ENCODE results near the gene LYPD6B. TPM values are rescaled to one million over a fixed set of nuclear protein-coding genes. Genes with fewer than 3 reads are reported as not detected.

Gene LYPD6B
- total RNA-seq, 4 donors from 2014 or later: 0.49 to 0.54 TPM; not detected in 2

DNA sequence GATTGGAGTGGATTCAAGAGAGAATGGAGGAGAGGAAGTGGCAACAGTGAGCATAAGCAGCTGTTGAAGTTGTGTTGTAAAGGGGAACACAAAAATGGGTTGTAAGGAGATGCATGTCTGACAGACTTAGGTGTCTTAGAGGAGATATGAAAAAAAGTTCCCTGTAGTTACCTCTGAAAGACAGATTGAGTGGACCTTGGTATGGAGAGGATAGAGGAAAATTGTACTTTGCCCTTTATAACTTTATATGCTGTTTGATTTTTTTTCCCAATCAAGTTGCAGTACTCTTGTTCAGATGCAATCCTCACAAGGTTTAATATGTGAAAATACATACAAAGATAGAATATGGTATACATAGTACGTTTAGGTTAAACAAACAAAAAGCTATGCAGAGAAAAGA, 73.6 kb downstream of the LYPD6B start:
- H3K27me3 ChIP-seq: no peaks in the 10 kb centered on the region

DNA sequence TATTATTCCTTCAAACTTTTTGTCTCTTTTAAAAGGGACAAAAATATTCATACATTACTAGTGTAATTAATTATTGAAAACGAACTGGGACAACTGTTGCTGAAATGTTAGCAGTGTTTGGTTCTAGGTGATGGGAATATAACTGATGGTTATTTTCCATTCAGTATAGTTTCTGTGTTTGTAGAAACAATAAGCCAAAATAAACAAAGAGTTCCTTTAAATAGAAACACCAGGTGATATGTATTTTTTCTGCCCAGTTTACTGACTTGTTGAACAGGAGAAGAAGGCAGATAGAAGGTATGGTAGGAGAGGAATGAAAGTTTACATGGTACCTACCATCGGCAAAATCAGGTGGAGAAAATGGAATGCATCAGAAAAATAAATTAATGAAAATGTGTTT, 74.2 kb downstream of the LYPD6B start:
- TF ChIP-seq POLR2AphosphoS5 (IDR thresholded peaks at IDR 0.05): no peak
- no peak for TF ChIP-seq EP300 (IDR thresholded peaks at IDR 0.05)
- TF ChIP-seq POLR2A (IDR thresholded peaks at IDR 0.05): no peak
- TF ChIP-seq, protein P1, sequence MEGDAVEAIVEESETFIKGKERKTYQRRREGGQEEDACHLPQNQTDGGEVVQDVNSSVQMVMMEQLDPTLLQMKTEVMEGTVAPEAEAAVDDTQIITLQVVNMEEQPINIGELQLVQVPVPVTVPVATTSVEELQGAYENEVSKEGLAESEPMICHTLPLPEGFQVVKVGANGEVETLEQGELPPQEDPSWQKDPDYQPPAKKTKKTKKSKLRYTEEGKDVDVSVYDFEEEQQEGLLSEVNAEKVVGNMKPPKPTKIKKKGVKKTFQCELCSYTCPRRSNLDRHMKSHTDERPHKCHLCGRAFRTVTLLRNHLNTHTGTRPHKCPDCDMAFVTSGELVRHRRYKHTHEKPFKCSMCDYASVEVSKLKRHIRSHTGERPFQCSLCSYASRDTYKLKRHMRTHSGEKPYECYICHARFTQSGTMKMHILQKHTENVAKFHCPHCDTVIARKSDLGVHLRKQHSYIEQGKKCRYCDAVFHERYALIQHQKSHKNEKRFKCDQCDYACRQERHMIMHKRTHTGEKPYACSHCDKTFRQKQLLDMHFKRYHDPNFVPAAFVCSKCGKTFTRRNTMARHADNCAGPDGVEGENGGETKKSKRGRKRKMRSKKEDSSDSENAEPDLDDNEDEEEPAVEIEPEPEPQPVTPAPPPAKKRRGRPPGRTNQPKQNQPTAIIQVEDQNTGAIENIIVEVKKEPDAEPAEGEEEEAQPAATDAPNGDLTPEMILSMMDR (IDR thresholded peaks at IDR 0.05): no peak
- 78 to 90% methylated on average over 2 of the region's 2 CpGs for WGBS, 2 donors (ENCODE audit: low coverage in 1 of 2)
- no peak overlapping the region for H3K4me3 ChIP-seq
- H3K36me3 ChIP-seq: no peaks in the 10 kb centered on the region
- no peaks in the 10 kb centered on the region for H3K9me3 ChIP-seq
- no peaks in the 10 kb centered on the region for H3K4me1 ChIP-seq
- ATAC-seq: no peak
- no peak overlapping the region for H3K27ac ChIP-seq
- no peaks in the 10 kb centered on the region for H3K27me3 ChIP-seq

More for the DNA sequence above, 73.6 kb downstream of the LYPD6B start:
- TF ChIP-seq, protein P1 (IDR thresholded peaks at IDR 0.05): no peak
- TF ChIP-seq EP300 (IDR thresholded peaks at IDR 0.05): no peak
- TF ChIP-seq POLR2AphosphoS5 (IDR thresholded peaks at IDR 0.05): no peak
- no peak for TF ChIP-seq POLR2A (IDR thresholded peaks at IDR 0.05)
- Histone ChIP-seq H3K4me3 (no peak overlapping the region), H3K9me3 (no peaks in the 10 kb centered on the region), H3K27ac (no peak overlapping the region), H3K4me1 (no peaks in the 10 kb centered on the region), H3K36me3 (no peaks in the 10 kb centered on the region)
- WGBS, 2 donors (ENCODE audit: low coverage in 1 of 2): 48 to 50% methylated on average over 1 of the region's 1 CpG
- ATAC-seq: no peak

DNA sequence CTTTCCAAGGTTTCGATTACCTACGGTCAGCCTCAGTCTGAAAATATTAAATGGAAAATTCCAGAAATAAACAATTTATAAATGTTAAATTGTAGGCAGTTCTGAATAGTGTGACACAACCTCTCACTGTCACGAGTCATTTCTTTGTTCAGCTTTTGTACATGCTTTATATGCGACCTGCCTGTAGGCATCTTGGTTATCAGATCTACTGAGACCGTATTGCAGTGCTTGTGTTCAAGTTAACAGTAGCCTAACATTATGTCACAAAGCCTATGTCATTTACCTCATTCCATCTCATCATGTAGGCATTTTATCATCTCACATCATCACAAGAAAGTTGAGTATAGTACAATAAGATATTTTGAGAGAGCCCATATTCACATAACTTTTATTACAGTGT, 77.3 kb downstream of the LYPD6B start:
- ATAC-seq: no peak
- Histone ChIP-seq H3K27ac (no peak overlapping the region), H3K4me3 (no peak overlapping the region), H3K27me3 (no peaks in the 10 kb centered on the region), H3K9me3 (no peaks in the 10 kb centered on the region), H3K36me3 (no peaks in the 10 kb centered on the region), H3K4me1 (no peaks in the 10 kb centered on the region)
- 80 to 85% methylated on average over 5 of the region's 5 CpGs for WGBS, 2 donors (ENCODE audit: low coverage in 1 of 2)
- no peak for TF ChIP-seq EP300 (IDR thresholded peaks at IDR 0.05)
- TF ChIP-seq, protein P1 (IDR thresholded peaks at IDR 0.05): no peak
- TF ChIP-seq POLR2A (IDR thresholded peaks at IDR 0.05): no peak
- TF ChIP-seq POLR2AphosphoS5 (IDR thresholded peaks at IDR 0.05): no peak

DNA sequence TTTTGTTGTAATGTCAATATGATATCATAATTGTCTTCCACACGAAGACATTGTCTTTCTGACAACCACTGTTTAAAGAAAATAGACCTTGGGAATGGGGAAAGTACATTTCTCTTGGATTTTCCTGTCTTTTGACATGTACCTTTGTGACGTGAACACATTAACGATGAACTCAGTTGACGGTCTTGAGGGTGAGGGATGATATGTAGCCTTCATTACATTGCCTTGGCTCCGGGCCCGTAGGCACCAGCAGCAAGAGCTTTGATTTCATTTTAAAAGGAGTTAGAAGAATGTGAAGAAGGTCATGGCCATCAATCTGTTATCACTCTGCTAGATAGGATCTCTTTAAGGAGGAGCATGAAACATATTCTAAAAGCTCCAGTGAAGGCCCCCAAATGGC, 80.9 kb downstream of the LYPD6B start:
- H3K36me3 ChIP-seq: no peaks in the 10 kb centered on the region
- no peaks in the 10 kb centered on the region for H3K9me3 ChIP-seq
- TF ChIP-seq, protein P1 (IDR thresholded peaks at IDR 0.05): no peak
- TF ChIP-seq POLR2A (IDR thresholded peaks at IDR 0.05): no peak
- TF ChIP-seq EP300 (IDR thresholded peaks at IDR 0.05): no peak
- no peak for TF ChIP-seq POLR2AphosphoS5 (IDR thresholded peaks at IDR 0.05)
- no peak for ATAC-seq
- H3K27me3 ChIP-seq: no peaks in the 10 kb centered on the region
- no peak overlapping the region for H3K4me3 ChIP-seq
- 26 to 47% methylated on average over 5 to 6 of the region's 6 CpGs for WGBS, 2 donors (ENCODE audit: low coverage in 1 of 2)
- H3K27ac ChIP-seq: no peak overlapping the region
- H3K4me1 ChIP-seq: no peaks in the 10 kb centered on the region

DNA sequence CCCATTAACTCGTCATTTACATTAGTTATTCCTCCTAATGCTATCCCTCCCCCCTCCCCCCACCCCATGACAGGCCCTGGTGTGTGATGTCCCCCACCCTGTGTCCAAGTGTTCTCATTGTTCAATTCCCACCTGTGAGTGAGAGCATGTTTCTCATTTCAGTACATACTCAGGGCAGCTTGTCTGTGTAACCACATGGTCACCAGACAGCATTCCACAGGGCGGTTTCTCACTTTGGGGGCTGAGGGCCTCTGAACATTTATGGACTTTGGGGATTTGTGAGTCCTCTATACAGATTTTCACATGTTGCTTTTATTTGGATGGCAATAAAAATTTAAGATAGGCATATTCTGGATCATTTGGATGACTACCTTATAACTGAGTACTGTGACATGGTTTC, 84.0 kb downstream of the LYPD6B start:
- Histone ChIP-seq H3K4me3 (no peak overlapping the region), H3K27ac (no peak overlapping the region), H3K27me3 (no peaks in the 10 kb centered on the region), H3K36me3 (no peaks in the 10 kb centered on the region), H3K4me1 (no peaks in the 10 kb centered on the region), H3K9me3 (no peaks in the 10 kb centered on the region)
- ATAC-seq: no peak
- TF ChIP-seq POLR2AphosphoS5 (IDR thresholded peaks at IDR 0.05) (no peak), POLR2A (IDR thresholded peaks at IDR 0.05) (no peak), EP300 (IDR thresholded peaks at IDR 0.05) (no peak)
- TF ChIP-seq, protein P1 (IDR thresholded peaks at IDR 0.05): no peak
- WGBS, 2 donors (ENCODE audit: low coverage in 1 of 2): 83 to 86% methylated on average over 1 to 2 of the region's 2 CpGs

All from gastroesophageal sphincter (tissue), 4 donors.